GM06990 (cell line): ENCODE measurements around the gene PLXNA4.

ENCODE experiments used
- DNase-seq: peaks from one replicate; pipeline ENCODE4 v3.0.0-alpha.2; 2011; ENCODE audit not compliant: insufficient read length; ENCODE audit errors: extremely low read depth
- H3K27me3 ChIP-seq: replicated peaks from 2 replicates; pipeline ENCODE4 v1.6.0; 2011; ENCODE audit warnings: low read length; ENCODE audit not compliant: control insufficient read depth, insufficient read depth
- H3K36me3 ChIP-seq: 2 replicates; pipeline ENCODE4 v1.5.1; 2011; ENCODE audit warnings: low read length; ENCODE audit not compliant: control insufficient read depth, insufficient read depth
- H3K4me3 ChIP-seq: replicated peaks from 2 replicates; pipeline ENCODE4 v1.5.1; 2011; ENCODE audit warnings: low read depth, mild to moderate bottlenecking, control low read depth, low read length
- CTCF ChIP-seq: IDR thresholded peaks from 2 replicates; pipeline ENCODE4 v1.5.1; 2011; ENCODE audit warnings: low read length, control low read depth, mild to moderate bottlenecking, inconsistent platforms; ENCODE audit not compliant: insufficient read depth, poor library complexity, severe bottlenecking

PLXNA4 gene

GRCh38 chr7:132114411-132114810 lies 461.9 kb downstream of the PLXNA4 start:
- no peak for DNase-seq
- Histone ChIP-seq H3K4me3 (no peak overlapping the region), H3K27me3 (no peaks in the 10 kb centered on the region; the same call in 1 of the 2 replicates), H3K36me3 (no peaks in the 10 kb centered on the region)
- TF ChIP-seq CTCF: no peak

GRCh38 chr7:132113536-132114371 lies 462.5 kb downstream of the PLXNA4 start:
- TF ChIP-seq CTCF: no peak
- no peak for DNase-seq
- Histone ChIP-seq H3K4me3 (no peak overlapping the region), H3K27me3 (no peaks in the 10 kb centered on the region; the same call in 1 of the 2 replicates), H3K36me3 (no peaks in the 10 kb centered on the region)

- H3K27me3 ChIP-seq: no peaks in the 10 kb centered on the region
Observed at GRCh38 chr7:132112657-132113056, 463.6 kb downstream of the PLXNA4 start.

GRCh38 chr7:132112106-132112505 lies 464.2 kb downstream of the PLXNA4 start:
- H3K4me3 ChIP-seq: no peak overlapping the region
- no peaks in the 10 kb centered on the region for H3K27me3 ChIP-seq
- no peak for DNase-seq
- H3K36me3 ChIP-seq: no peaks in the 10 kb centered on the region
- no peak for TF ChIP-seq CTCF

More at GRCh38 chr7:132112657-132113056, 463.6 kb downstream of the PLXNA4 start:
- no peak for DNase-seq
- no peak overlapping the region for H3K4me3 ChIP-seq
- TF ChIP-seq CTCF: no peak
- H3K36me3 ChIP-seq: no peaks in the 10 kb centered on the region

- Histone ChIP-seq H3K27me3 (no peaks in the 10 kb centered on the region), H3K36me3 (no peaks in the 10 kb centered on the region), H3K4me3 (no peak overlapping the region)
- TF ChIP-seq CTCF: no peak
- DNase-seq: no peak
Observed at GRCh38 chr7:132110692-132111091, 465.6 kb downstream of the PLXNA4 start.
